H1 (cell line): ENCODE measurements around the gene TBC1D32. TPM values are rescaled to one million over a fixed set of nuclear protein-coding genes. Genes with fewer than 3 reads are reported as not detected.

Source experiments
- KDM1A ChIP-seq: fragments of 200-600, 300-600 bp; sonication (generic); IDR thresholded peaks from 2 replicates; pipeline ENCODE4 v1.7.1; 2016; ENCODE audit warnings: mild to moderate bottlenecking, low read length, borderline replicate concordance
- POU5F1 ChIP-seq: IDR thresholded peaks from 2 replicates; pipeline ENCODE4 v1.6.1; 2011; ENCODE audit warnings: low read depth, mild to moderate bottlenecking, low read length, moderate library complexity
- polyA plus RNA-seq, 7 experiments: library from polyadenylated mRNA; depleted of rRNA in 3 of 7; stranded (reverse) in 5 of 7; unstranded in 2 of 7; fragments of >200 nt in 5 of 7; fragments of 200-250 nt in 2 of 7; gene quantifications; 1 replicate in 5 of 7; 2 replicates in 1 of 7; 4 replicates in 1 of 7; pipeline versions ENCODE4 v1.2.1 to v1.2.3, GENCODE V29; 2011 to 2013; ENCODE audit warnings: missing spikeins in 2 of 7, mixed read lengths in 2 of 7
- small RNA-seq: library from polyadenylated mRNA; stranded (forward); fragments of <200 nt; extraction: miRNeasy Mini kit (QIAGEN cat#:217004); gene quantifications from one replicate; pipeline ENCODE3, GENCODE V24; 2013; ENCODE audit not compliant: insufficient read depth
- total RNA-seq: library from RNA; stranded (reverse); fragmentation: NEBNext Ultra II Directional; extraction: Animal tissue kit (Norgen Biotek cat#: 25700); gene quantifications from 2 replicates; pipeline ENCODE4 v1.2.1, GENCODE V29; 2021

The TBC1D32 gene
- total and polyA plus RNA-seq, 2 of the 8 experiments (the other 6 are each of a cell fraction or from before 2014, with no cell fraction given), result 5.3 to 7.1 TPM

- TF ChIP-seq POU5F1 (no peak), KDM1A (no peak)
- TF ChIP-seq, all 59 proteins: peak for 0
Measured at GRCh38 chr6:121032268-121033006, 301.8 kb downstream of the TBC1D32 start (continued).

Small RNA genes within 50 kb of the gene (small RNA-seq; reads per million reads assigned to genes)
- not detected for gene RF00019
- gene RNU6-1286P, result not detected

Other genes starting within 250 kb of the TBC1D32 start
- gene GJA1, start 101.2 kb upstream of the TBC1D32 start, total RNA-seq, result 775 and 795 TPM in 2 replicates
- gene GJA1, start 101.2 kb upstream of the TBC1D32 start, polyA plus RNA-seq (2011; rRNA removed), result 289 and 468 TPM in 2 replicates